Heart left ventricle (tissue), 16 donors: ENCODE results near the gene NCOA5. TPM values are rescaled to one million over a fixed set of nuclear protein-coding genes. Genes with fewer than 3 reads are reported as not detected.
A peak's percentile ranks its signal among the peaks of the same experiment; 100 is the strongest.

ENCODE experiments used
- ATAC-seq, 4 donors: fragments of 200-7000 bp; cut with Tn5 transposase; one replicate each; pipeline ENCODE4 v1.9.1; 2020 to 2022; ENCODE audit warnings: moderate library complexity in 4 of 4, mild to moderate bottlenecking in 3 of 4, moderate number of reproducible peaks in 1 of 4
- DNase-seq, 5 donors: peaks; one replicate each; pipeline ENCODE4 v3.0.0-alpha.2; 2020
- H3K27ac ChIP-seq, 12 donors: fragments of 200-600 bp; sonication (generic) in 4 of 12; one replicate each; pipeline versions ENCODE4 v1.5.0 to v1.8.0; 2016 to 2022; ENCODE audit warnings: mild to moderate bottlenecking in 2 of 12
- H3K27me3 ChIP-seq, 9 donors: fragments of 200-600 bp; sonication (generic) in 2 of 9; one replicate each; pipeline versions ENCODE4 v1.5.1 to v1.8.0; 2016 to 2022; ENCODE audit warnings: mild to moderate bottlenecking in 3 of 9
- H3K36me3 ChIP-seq, 9 donors: fragments of 200-600 bp; sonication (generic) in 2 of 9; one replicate each; pipeline versions ENCODE4 v1.5.0 to v1.8.0; 2018 to 2022; ENCODE audit warnings: mild to moderate bottlenecking in 2 of 9
- H3K4me1 ChIP-seq, 12 donors: fragments of 200-600 bp; sonication (generic) in 4 of 12; one replicate each; pipeline versions ENCODE4 v1.5.0 to v1.8.0; 2016 to 2022; ENCODE audit warnings: mild to moderate bottlenecking in 3 of 12
- H3K4me3 ChIP-seq, 12 donors: fragments of 200-600 bp; sonication (generic) in 4 of 12; one replicate each; pipeline versions ENCODE4 v1.5.0 to v1.8.0; 2017 to 2022; ENCODE audit warnings: mild to moderate bottlenecking in 9 of 12, moderate library complexity in 4 of 12
- H3K9me3 ChIP-seq, 12 donors: fragments of 200-600 bp; sonication (generic) in 4 of 12; one replicate each; pipeline versions ENCODE4 v1.5.0 to v1.8.0; 2016 to 2022; ENCODE audit warnings: mild to moderate bottlenecking in 1 of 12
- CTCF ChIP-seq, 12 donors: fragments of 200-600 bp; sonication (generic) in 4 of 12; IDR thresholded peaks; one replicate each; pipeline versions ENCODE4 v1.5.0 to v1.8.0; 2018 to 2022; ENCODE audit warnings: antibody characterized with exemption in 12 of 12, mild to moderate bottlenecking in 5 of 12
- POLR2A ChIP-seq, 2 donors: fragments of 450-650 bp; IDR thresholded peaks; one replicate each; pipeline ENCODE4 v1.6.1; 2017; ENCODE audit warnings: antibody characterized with exemption in 2 of 2, mild to moderate bottlenecking in 2 of 2, moderate library complexity in 2 of 2
- WGBS, 4 donors: extraction: QIAGEN DNeasy Blood & Tissue Kit in 2 of 4; methylation state at CpG; one replicate each; pipeline versions ENCODE4 v1.1.5 to v1.1.7; 2013 to 2018; 5-methylcytosine and 5-hydroxymethylcytosine counted together
- intact Hi-C, 10 donors: fragments of 100-400 bp; cut with DNase I; formaldehyde crosslinking; loops; one replicate each; pipeline versions ENCODE4 v1.11.1 to v1.14.2; 2022
- polyA plus RNA-seq, 2 donors: library from polyadenylated mRNA; stranded (reverse); fragments of 200-250 nt; gene quantifications; one replicate each; pipeline ENCODE4 v1.2.3, GENCODE V29; 2013
- total RNA-seq, 9 donors: library from RNA; depleted of rRNA in 2 of 9; stranded (reverse); fragments of >200 nt in 2 of 9; fragmentation: NEBNext Ultra II Directional in 3 of 9; extraction: Animal tissue kit (Norgen Biotek cat#: 25700) in 3 of 9; gene quantifications; one replicate each; pipeline versions ENCODE4 v1.1.0 to v1.2.4, GENCODE V29; 2016 to 2023
- donor health status: ischemic (EF 13 %, LVEDD 7.1; RV severe dilation, severe dysfunction).
- donor health status: healthy with polysubstance abuse.
- donor health status: DM: no; HTN: yes; CAD: no.
- donor health status: DM: no; HTN: no; CAD: no.
- donor health status: ischemic (EF 25% LVEDD 6.9; RV normal size, moderate dysfunction).
- donor health status: ischemic (EF 25% LVEDD 5.7; RV mildly dilated, moderate dysfunction).
- donor health status: healthy.
- donor health status: DM: yes; HTN: yes; CAD: no.
- donor health status: ischemic (EF 35%, LVEDD 5.7; RV mildly dilated, moderate dysfunction).
- donor health status: nonischemic (EF 11% LVEDD 7.7; RV severe dilation, severe dysfunction).
- donor health status: DM: yes; HTN: yes; CAD: no.
- donor health status: PGD.
- donor health status: ischemic (EF 29% LVEDD 5.4; RV normal size, mild dysfunction).
- donor health status: nonischemic (EF 23%, LVEDD 6.1; RV moderate dilation, normal function).

The NCOA5 gene
- total and polyA plus RNA-seq, 11 donors = 5.7 to 17.4 (median 12.3) TPM

- Histone ChIP-seq H3K9me3 (no peaks in the 10 kb centered on the region), H3K27ac (no peak overlapping the region), H3K27me3 (peaks cover 29 to 75% (median 57%) of the 10 kb centered on the region in 9 donors), H3K36me3 (no peaks in the 10 kb centered on the region), H3K4me1 (peaks cover 0 to 11% (median 0%) of the 10 kb centered on the region in 12 donors), H3K4me3 (no peak overlapping the region)
- DNase-seq (peak in 1 of 5 donors; percentile 2), ATAC-seq (no peak)
- WGBS, 4 donors = 66 to 78% (median 74%) methylated on average over 3 of the region's 3 CpGs
- TF ChIP-seq POLR2A (IDR thresholded peaks at IDR 0.05) = no peak
- TF ChIP-seq CTCF (IDR thresholded peaks at IDR 0.05) = no peak
- intact Hi-C loops = no loop called here
Observed at GRCh38 chr20:46034039-46034438, 55.7 kb downstream of the NCOA5 start.

- H3K4me3 ChIP-seq = peak overlapping the region in 5 of 12 donors; percentile 12 to 31 (median 24)
- intact Hi-C loops = no loop called here
- H3K27ac ChIP-seq = no peak overlapping the region
- peaks cover 0 to 11% (median 0%) of the 10 kb centered on the region in 12 donors for H3K4me1 ChIP-seq
- H3K36me3 ChIP-seq = no peaks in the 10 kb centered on the region
- DNase-seq (peak in 3 of 5 donors; percentile 28 to 61 (median 42)), ATAC-seq (peak in 3 of 4 donors; percentile 16 to 58 (median 56))
- H3K27me3 ChIP-seq = peaks cover 36 to 96% (median 72%) of the 10 kb centered on the region in 9 donors
- no peaks in the 10 kb centered on the region for H3K9me3 ChIP-seq
- WGBS, 4 donors = 1% methylated on average over 30 to 55 of the region's 55 CpGs
- no peak for TF ChIP-seq CTCF (IDR thresholded peaks at IDR 0.05)
- TF ChIP-seq POLR2A (IDR thresholded peaks at IDR 0.05) = no peak
Observed at GRCh38 chr20:46031701-46032254, 58.0 kb downstream of the NCOA5 start.

GRCh38 chr20:46031014-46031569 is 58.7 kb downstream of the NCOA5 start:
- peaks cover 0 to 11% (median 0%) of the 10 kb centered on the region in 12 donors for H3K4me1 ChIP-seq
- H3K27ac ChIP-seq = no peak overlapping the region
- DNase-seq (no peak), ATAC-seq (no peak)
- H3K27me3 ChIP-seq = peaks cover 36 to 95% (median 72%) of the 10 kb centered on the region in 9 donors
- intact Hi-C loops = no loop called here
- 21 to 25% (median 22%) methylated on average over 9 to 11 of the region's 11 CpGs for WGBS, 4 donors
- no peak overlapping the region for H3K4me3 ChIP-seq
- TF ChIP-seq CTCF (IDR thresholded peaks at IDR 0.05) (no peak), POLR2A (IDR thresholded peaks at IDR 0.05) (no peak)
- no peaks in the 10 kb centered on the region for H3K9me3 ChIP-seq
- no peaks in the 10 kb centered on the region for H3K36me3 ChIP-seq

GRCh38 chr20:46030284-46031013 is 59.3 kb downstream of the NCOA5 start:
- no peak overlapping the region for H3K27ac ChIP-seq
- WGBS, 4 donors = 8 to 12% (median 8%) methylated on average over 20 to 49 of the region's 49 CpGs
- no peaks in the 10 kb centered on the region for H3K36me3 ChIP-seq
- peaks cover 36 to 96% (median 76%) of the 10 kb centered on the region in 9 donors for H3K27me3 ChIP-seq
- peaks cover 0 to 11% (median 0%) of the 10 kb centered on the region in 12 donors for H3K4me1 ChIP-seq
- H3K4me3 ChIP-seq = no peak overlapping the region
- intact Hi-C loops = no loop called here
- ATAC-seq (no peak), DNase-seq (peak in 1 of 5 donors; percentile 47)
- H3K9me3 ChIP-seq = no peaks in the 10 kb centered on the region
- TF ChIP-seq POLR2A (IDR thresholded peaks at IDR 0.05) = no peak
- TF ChIP-seq CTCF (IDR thresholded peaks at IDR 0.05) = no peak
